HG02884 (cell line): ENCODE measurements around the gene PHF24.
"Not testable (repeated sequence)": the region's sequence is repeated elsewhere in the genome, so short reads cannot be mapped to it uniquely, and the experiment has no call there.

Source experiments
- ATAC-seq: cut with Tn5 transposase; IDR thresholded peaks from one replicate; pipeline ENCODE4 v1.9.1; 2021; ENCODE audit warnings: mild to moderate bottlenecking, moderate library complexity; ENCODE audit not compliant: unreplicated experiment

The PHF24 gene

GRCh38 chr9:34957492-34958410 lies at the start of gene PHF24:
TSS of gene PHF24 (plus strand) at chr9:34958285. CDS start at chr9:34971299, 13,014 bp downstream.
- ATAC-seq = no peak

GRCh38 chr9:34927061-34927460 lies 31.0 kb upstream of the PHF24 start:
- no peak for ATAC-seq

GRCh38 chr9:34928921-34929320 lies 29.2 kb upstream of the PHF24 start:
- no peak for ATAC-seq

GRCh38 chr9:34929506-34930102 lies 28.5 kb upstream of the PHF24 start:
- ATAC-seq = no peak

- ATAC-seq = not testable (repeated sequence)
These were observed 18.1 kb upstream of the PHF24 start for GRCh38 chr9:34939989-34940388.

- no peak for ATAC-seq
These were observed 9.6 kb upstream of the PHF24 start for GRCh38 chr9:34948451-34948850.

- ATAC-seq = no peak
These were observed 3.9 kb upstream of the PHF24 start for GRCh38 chr9:34954225-34954624.

GRCh38 chr9:34956066-34956465 lies 2.0 kb upstream of the PHF24 start:
- not testable (repeated sequence) for ATAC-seq

- no peak for ATAC-seq
These were observed 1.4 kb upstream of the PHF24 start for GRCh38 chr9:34956648-34957047.

- ATAC-seq = no peak
These were observed 412 bp downstream of the PHF24 start for GRCh38 chr9:34958411-34958982.

- ATAC-seq = no peak
These were observed 1.4 kb downstream of the PHF24 start for GRCh38 chr9:34959461-34959860.

- no peak for ATAC-seq
These were observed 3.7 kb downstream of the PHF24 start for GRCh38 chr9:34961574-34962490.

- no peak for ATAC-seq
These were observed 4.5 kb downstream of the PHF24 start for GRCh38 chr9:34962546-34962945.

- ATAC-seq = no peak
These were observed 5.5 kb downstream of the PHF24 start for GRCh38 chr9:34963552-34963951.

- no peak for ATAC-seq
These were observed 6.4 kb downstream of the PHF24 start for GRCh38 chr9:34964458-34964857.

- no peak for ATAC-seq
These were observed 13.2 kb downstream of the PHF24 start for GRCh38 chr9:34971146-34971811.

GRCh38 chr9:34974664-34975063 lies 16.6 kb downstream of the PHF24 start:
- ATAC-seq = no peak

GRCh38 chr9:34976441-34976840 lies 18.4 kb downstream of the PHF24 start:
- ATAC-seq = no peak

GRCh38 chr9:34976992-34977391 lies 18.9 kb downstream of the PHF24 start:
- no peak for ATAC-seq

GRCh38 chr9:34980181-34980761 lies 22.2 kb downstream of the PHF24 start:
- no peak for ATAC-seq
